ENCODE measurements around the gene CDH23. TPM values are rescaled to one million over a fixed set of nuclear protein-coding genes. Genes with fewer than 3 reads are reported as not detected.

The CDH23 gene
- total RNA-seq, 1 experiment from 2014 or later: 2.9 TPM

GRCh38 chr10:71587941-71588573 lies 191.3 kb downstream of the CDH23 start (continued):
- TF ChIP-seq, protein P1, sequence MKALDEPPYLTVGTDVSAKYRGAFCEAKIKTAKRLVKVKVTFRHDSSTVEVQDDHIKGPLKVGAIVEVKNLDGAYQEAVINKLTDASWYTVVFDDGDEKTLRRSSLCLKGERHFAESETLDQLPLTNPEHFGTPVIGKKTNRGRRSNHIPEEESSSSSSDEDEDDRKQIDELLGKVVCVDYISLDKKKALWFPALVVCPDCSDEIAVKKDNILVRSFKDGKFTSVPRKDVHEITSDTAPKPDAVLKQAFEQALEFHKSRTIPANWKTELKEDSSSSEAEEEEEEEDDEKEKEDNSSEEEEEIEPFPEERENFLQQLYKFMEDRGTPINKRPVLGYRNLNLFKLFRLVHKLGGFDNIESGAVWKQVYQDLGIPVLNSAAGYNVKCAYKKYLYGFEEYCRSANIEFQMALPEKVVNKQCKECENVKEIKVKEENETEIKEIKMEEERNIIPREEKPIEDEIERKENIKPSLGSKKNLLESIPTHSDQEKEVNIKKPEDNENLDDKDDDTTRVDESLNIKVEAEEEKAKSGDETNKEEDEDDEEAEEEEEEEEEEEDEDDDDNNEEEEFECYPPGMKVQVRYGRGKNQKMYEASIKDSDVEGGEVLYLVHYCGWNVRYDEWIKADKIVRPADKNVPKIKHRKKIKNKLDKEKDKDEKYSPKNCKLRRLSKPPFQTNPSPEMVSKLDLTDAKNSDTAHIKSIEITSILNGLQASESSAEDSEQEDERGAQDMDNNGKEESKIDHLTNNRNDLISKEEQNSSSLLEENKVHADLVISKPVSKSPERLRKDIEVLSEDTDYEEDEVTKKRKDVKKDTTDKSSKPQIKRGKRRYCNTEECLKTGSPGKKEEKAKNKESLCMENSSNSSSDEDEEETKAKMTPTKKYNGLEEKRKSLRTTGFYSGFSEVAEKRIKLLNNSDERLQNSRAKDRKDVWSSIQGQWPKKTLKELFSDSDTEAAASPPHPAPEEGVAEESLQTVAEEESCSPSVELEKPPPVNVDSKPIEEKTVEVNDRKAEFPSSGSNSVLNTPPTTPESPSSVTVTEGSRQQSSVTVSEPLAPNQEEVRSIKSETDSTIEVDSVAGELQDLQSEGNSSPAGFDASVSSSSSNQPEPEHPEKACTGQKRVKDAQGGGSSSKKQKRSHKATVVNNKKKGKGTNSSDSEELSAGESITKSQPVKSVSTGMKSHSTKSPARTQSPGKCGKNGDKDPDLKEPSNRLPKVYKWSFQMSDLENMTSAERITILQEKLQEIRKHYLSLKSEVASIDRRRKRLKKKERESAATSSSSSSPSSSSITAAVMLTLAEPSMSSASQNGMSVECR (CRISPR knock-in tag; IDR thresholded peaks at IDR 0.05; ENCODE audit: borderline replicate concordance): no peak
- TF ChIP-seq FOXP1 (CRISPR knock-in tag; IDR thresholded peaks at IDR 0.05; ENCODE audit: borderline replicate concordance): no peak
- no peak for TF ChIP-seq NR3C1 (CRISPR knock-in tag; conservative IDR thresholded peaks at IDR 0.05; ENCODE audit: low read depth)
- no peak for TF ChIP-seq CREB1 (CRISPR knock-in tag; IDR thresholded peaks at IDR 0.05)
- TF ChIP-seq, protein P2, sequence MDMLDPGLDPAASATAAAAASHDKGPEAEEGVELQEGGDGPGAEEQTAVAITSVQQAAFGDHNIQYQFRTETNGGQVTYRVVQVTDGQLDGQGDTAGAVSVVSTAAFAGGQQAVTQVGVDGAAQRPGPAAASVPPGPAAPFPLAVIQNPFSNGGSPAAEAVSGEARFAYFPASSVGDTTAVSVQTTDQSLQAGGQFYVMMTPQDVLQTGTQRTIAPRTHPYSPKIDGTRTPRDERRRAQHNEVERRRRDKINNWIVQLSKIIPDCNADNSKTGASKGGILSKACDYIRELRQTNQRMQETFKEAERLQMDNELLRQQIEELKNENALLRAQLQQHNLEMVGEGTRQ (CRISPR knock-in tag; IDR thresholded peaks at IDR 0.05): no peak
- no peak for TF ChIP-seq SOX15 (CRISPR knock-in tag; IDR thresholded peaks at IDR 0.05)
- TF ChIP-seq ZNF671 (CRISPR knock-in tag; IDR thresholded peaks at IDR 0.05): no peak
- TF ChIP-seq NR1H2 (CRISPR knock-in tag; IDR thresholded peaks at IDR 0.05): no peak
- TF ChIP-seq JAZF1 (CRISPR knock-in tag; IDR thresholded peaks at IDR 0.05): no peak
- TF ChIP-seq ZBTB21 (CRISPR knock-in tag; IDR thresholded peaks at IDR 0.05; ENCODE audit: borderline replicate concordance): no peak
- no peak for TF ChIP-seq MYBL2 (CRISPR knock-in tag; IDR thresholded peaks at IDR 0.05)
- TF ChIP-seq ETV6 (CRISPR knock-in tag; IDR thresholded peaks at IDR 0.05): no peak

- no peak overlapping the region for H3K27ac Mint-ChIP-seq
- ATAC-seq (no peak), DNase-seq (ENCODE audit: low spot score) (no peak)
- H3K4me1 Mint-ChIP-seq: peaks cover 14% of the 10 kb centered on the region
- no peaks in the 10 kb centered on the region for H3K9me3 Mint-ChIP-seq
- TF ChIP-seq FOXP4 (CRISPR knock-in tag; IDR thresholded peaks at IDR 0.05) (no peak), TCF7 (CRISPR knock-in tag; IDR thresholded peaks at IDR 0.05; ENCODE audit: low read depth) (no peak), ZNF138 (CRISPR knock-in tag; conservative IDR thresholded peaks at IDR 0.05) (no peak)
- H3K4me3 Mint-ChIP-seq: no peak overlapping the region
- no peaks in the 10 kb centered on the region for H3K36me3 Mint-ChIP-seq
- ChIA-PET POLR2A (no interaction called here), CTCF (interaction anchor here (0.7 to 5.3 kb wide), 4 partner anchors 14 to 159 kb away, joined by 3 to 37 read pairs (median 4); no protein-coding TSS in a partner anchor)
- H3K27me3 Mint-ChIP-seq (ENCODE audit: low read depth): no peaks in the 10 kb centered on the region; the same call in none of the 2 replicates
Measured at GRCh38 chr10:71588685-71589084, 192.0 kb downstream of the CDH23 start.

Data from WTC11 (cell line).